Measurements from ENCODE around the gene PPP3R2. TPM values are rescaled to one million over a fixed set of nuclear protein-coding genes. Genes with fewer than 3 reads are reported as not detected.

The PPP3R2 gene
- total and polyA plus RNA-seq, 2 donors (not counting 3 experiments of a cell fraction or from before 2014, with no cell fraction given): not detected

DNA sequence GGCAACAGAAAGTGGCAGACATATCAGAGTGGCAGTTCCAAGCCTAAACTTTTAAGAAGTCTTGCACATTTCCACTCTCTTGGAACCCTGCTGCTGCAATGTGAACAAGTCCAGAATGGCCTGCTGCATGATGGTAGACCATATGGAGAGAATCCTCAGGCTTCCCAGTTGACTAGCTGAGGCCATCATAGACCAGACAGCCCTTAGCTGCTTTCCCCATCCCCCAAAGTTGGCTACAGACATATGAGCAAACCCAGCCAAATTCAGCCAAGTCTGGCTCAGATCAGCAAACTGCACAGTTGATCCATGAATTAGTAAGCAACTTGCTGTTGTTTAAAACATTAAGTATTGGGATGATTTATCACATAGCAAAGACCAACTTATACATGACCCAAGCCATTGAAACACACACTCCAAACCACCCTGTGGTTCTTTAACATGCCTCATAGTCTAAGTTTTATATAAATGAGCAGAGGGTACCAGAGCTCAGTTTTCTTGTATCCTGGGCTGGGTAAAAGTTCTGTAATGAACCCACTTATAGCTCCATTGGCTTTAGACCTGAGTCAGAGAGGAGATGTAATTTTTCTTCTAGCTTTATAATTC lies 19.9 kb downstream of the PPP3R2 start:
- ChIA-PET CTCF (interaction anchor here (1.1 kb wide), 1 partner anchor 26 kb away, joined by 3 read pairs; no protein-coding TSS in a partner anchor), POLR2A (no interaction called here)
- no peaks in the 10 kb centered on the region for H3K9me1 ChIP-seq (replicated peaks; ENCODE audit: control insufficient read depth, extremely low read depth, insufficient read depth, low read length)
- no peaks in the 10 kb centered on the region for H3K36me3 ChIP-seq (ENCODE audit: control insufficient read depth in 2 of 2, extremely low read depth in 1 of 2, insufficient read depth in 2 of 2, low read length in 2 of 2)
- no peak overlapping the region for H3K4me3 ChIP-seq (replicated peaks in 1 of 3; ENCODE audit: insufficient read depth in 1 of 3, low read depth in 1 of 3, low read length in 3 of 3)
- H4K20me1 ChIP-seq (replicated peaks; ENCODE audit: control insufficient read depth, extremely low read depth, insufficient read depth, low read length): no peaks in the 10 kb centered on the region
- H2AFZ ChIP-seq (ENCODE audit: low read depth, low read length): no peak overlapping the region
- H3K27ac ChIP-seq (ENCODE audit: insufficient read depth, low read depth, low read length): no peak overlapping the region
- FAIRE-seq: no peak
- no peak for TF ChIP-seq FOS (IDR thresholded peaks at IDR 0.05; ENCODE audit: borderline replicate concordance, insufficient read depth, low read length)
- no peak for TF ChIP-seq JUN (IDR thresholded peaks at IDR 0.05; ENCODE audit: borderline replicate concordance, insufficient read depth, insufficient read length, low read depth)
- TF ChIP-seq EZH2 (IDR thresholded peaks at IDR 0.05; ENCODE audit: borderline replicate concordance, low read depth, low read length, severe bottlenecking): no peak
- TF ChIP-seq, protein P1, sequence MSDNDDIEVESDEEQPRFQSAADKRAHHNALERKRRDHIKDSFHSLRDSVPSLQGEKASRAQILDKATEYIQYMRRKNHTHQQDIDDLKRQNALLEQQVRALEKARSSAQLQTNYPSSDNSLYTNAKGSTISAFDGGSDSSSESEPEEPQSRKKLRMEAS (IDR thresholded peaks at IDR 0.05; ENCODE audit: insufficient read depth, insufficient read length): no peak
- TF ChIP-seq POLR2AphosphoS5 (IDR thresholded peaks at IDR 0.05; ENCODE audit: insufficient read depth, low read depth, low read length): no peak
- TF ChIP-seq, protein P2, sequence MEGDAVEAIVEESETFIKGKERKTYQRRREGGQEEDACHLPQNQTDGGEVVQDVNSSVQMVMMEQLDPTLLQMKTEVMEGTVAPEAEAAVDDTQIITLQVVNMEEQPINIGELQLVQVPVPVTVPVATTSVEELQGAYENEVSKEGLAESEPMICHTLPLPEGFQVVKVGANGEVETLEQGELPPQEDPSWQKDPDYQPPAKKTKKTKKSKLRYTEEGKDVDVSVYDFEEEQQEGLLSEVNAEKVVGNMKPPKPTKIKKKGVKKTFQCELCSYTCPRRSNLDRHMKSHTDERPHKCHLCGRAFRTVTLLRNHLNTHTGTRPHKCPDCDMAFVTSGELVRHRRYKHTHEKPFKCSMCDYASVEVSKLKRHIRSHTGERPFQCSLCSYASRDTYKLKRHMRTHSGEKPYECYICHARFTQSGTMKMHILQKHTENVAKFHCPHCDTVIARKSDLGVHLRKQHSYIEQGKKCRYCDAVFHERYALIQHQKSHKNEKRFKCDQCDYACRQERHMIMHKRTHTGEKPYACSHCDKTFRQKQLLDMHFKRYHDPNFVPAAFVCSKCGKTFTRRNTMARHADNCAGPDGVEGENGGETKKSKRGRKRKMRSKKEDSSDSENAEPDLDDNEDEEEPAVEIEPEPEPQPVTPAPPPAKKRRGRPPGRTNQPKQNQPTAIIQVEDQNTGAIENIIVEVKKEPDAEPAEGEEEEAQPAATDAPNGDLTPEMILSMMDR (IDR thresholded peaks at IDR 0.05; ENCODE audit: extremely low read depth in 1 of 2, insufficient read depth in 1 of 2, low read depth in 1 of 2, low read length in 2 of 2): no peak
- no peak for TF ChIP-seq POLR2A (IDR thresholded peaks at IDR 0.05; ENCODE audit: low read depth, low read length)
- no peak for TF ChIP-seq MYC (IDR thresholded peaks at IDR 0.05; ENCODE audit: low read depth, low read length)
- TF ChIP-seq GATA2 (IDR thresholded peaks at IDR 0.05; ENCODE audit: insufficient read depth, insufficient read length, low read depth, low read length): no peak
- no peak overlapping the region for H3K9ac ChIP-seq (replicated peaks; ENCODE audit: extremely low read depth, insufficient read depth, low read length)
- DNase-seq (ENCODE audit: low read depth, low spot score): no peak
- intact Hi-C loops (cut with micrococcal nuclease): no loop called here
- H3K27me3 ChIP-seq (ENCODE audit: control insufficient read depth in 2 of 2, insufficient read depth in 2 of 2, low read length in 2 of 2): no peaks in the 10 kb centered on the region
- dilution Hi-C loops (cut with MboI; ENCODE audit: extremely low pct_ligation_motif_present, low sequenced_read_pairs): no loop called here
- no peaks in the 10 kb centered on the region for H3K9me3 ChIP-seq (replicated peaks; ENCODE audit: control insufficient read depth, insufficient read depth, low read length)
- H3K4me2 ChIP-seq (ENCODE audit: insufficient read depth, low read length): no peak overlapping the region
- BruUV-seq (replicated peaks): no TSS peak
- H3K79me2 ChIP-seq (ENCODE audit: control insufficient read depth, insufficient read depth, low read length): no peaks in the 10 kb centered on the region
- no peaks in the 10 kb centered on the region for H3K4me1 ChIP-seq (ENCODE audit: control insufficient read depth, extremely low read depth, insufficient read depth, low read length)
